NCI-H2107 treated with DMSO at 0.1 percent for 48 hours (cell line): ENCODE measurements around the gene MORF4L1.
"Not testable (repeated sequence)": the region's sequence is repeated elsewhere in the genome, so short reads cannot be mapped to it uniquely, and the experiment has no call there.

Experiments used
- DNase-seq: peaks from one replicate; lab custom pipeline; 2025; ENCODE audit not compliant: unreplicated experiment; lab: John Stamatoyannopoulos, UW

The MORF4L1 gene

DNA sequence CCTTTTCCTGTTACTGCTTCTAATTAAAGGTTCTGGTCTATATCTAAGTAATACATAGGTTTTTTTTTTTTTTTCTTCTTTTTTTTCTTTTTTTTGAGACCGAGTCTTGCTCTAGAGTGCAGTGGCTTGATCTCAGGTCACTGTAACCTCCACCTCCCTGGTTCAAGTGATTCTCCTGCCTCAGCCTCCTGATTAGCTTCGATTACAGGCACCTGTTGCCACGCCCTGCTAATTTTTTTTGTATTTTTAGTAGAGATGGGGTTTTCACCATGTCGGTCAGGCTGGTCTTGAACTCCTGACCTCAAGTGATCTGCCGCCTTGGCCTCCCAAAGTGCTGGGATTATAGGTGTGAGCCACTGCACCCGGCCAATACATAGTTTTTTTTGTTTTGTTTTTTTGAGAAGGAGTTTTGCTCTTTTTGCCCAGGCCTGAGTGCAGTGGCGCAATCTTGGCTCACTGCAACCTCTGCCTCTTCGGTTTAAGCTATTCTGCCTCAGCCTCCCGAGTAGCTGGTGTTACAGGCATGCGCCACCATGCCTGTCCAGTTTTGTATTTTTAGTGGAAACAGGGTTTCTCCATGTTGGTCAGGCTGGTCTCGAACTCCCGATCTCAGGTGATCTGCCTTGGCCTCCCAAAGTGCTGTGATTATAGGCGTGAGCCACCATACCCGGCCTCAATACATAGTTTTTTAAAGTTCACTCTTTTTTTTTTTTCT is 28.3 kb downstream of the MORF4L1 start:
- DNase-seq = not testable (repeated sequence)

- not testable (repeated sequence) for DNase-seq
Measured at GRCh38 chr15:78902281-78903032, 29.8 kb downstream of the MORF4L1 start.

DNA sequence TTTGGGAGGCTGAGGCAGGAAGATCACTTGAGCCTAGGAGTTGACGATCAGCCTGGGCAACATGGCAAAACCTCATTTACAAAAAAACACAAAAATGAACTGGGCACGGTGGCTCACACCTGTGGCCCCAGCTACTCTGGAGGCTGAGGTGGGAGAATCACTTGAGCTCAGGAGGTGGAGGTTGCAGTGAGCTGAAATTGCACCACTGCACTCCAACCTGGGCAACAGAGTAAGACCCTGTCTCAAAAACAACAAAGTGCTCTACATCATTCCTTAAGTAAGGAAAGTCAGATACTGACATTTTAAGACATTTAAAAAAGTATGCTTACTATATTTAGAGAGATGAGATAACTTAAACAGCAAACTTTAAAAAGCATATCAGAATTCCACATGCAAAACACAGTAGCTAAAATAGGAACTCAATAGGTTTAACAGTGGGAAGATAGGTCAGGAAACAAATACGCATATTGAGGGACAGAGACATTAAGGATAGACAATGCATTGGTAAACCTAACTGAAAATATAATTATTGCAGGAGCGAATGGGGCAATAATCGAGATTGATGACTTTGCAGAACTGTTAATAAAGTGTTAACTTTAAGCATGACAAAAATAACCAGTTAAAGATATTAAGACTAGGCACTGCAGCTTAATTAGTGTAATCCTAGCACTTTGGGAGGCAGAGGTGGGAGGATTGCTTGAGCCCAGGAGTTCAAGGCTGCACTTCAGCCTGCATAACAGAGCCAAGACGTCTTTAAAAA is 32.1 kb downstream of the MORF4L1 start:
- DNase-seq = no peak

- no peak for DNase-seq
Measured at GRCh38 chr15:78906316-78906620, 33.6 kb downstream of the MORF4L1 start.

DNA sequence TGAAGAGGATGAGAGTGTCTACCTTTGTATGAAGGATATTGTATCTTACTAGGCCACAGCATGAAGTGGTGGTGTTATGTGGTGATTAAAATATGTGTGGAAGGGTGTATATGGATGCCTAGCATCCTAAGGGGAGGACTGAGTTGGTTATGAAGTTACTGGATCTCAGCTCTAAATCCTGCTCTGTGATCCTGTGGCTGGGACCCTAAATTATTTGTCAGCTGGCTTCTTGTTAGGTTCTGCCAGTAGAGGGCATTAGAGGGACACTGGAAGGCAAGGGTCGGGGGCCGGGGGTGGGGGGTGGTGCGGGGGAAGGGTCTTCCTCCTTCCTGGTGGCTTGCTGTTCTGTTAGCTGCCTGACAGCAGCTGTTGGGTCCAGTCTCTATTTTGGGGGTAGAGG is 34.9 kb downstream of the MORF4L1 start:
- DNase-seq = no peak

GRCh38 chr15:78909160-78909695 is 36.5 kb downstream of the MORF4L1 start:
- no peak for DNase-seq

- no peak for DNase-seq
Measured at GRCh38 chr15:78909791-78910228, 37.1 kb downstream of the MORF4L1 start.

DNA sequence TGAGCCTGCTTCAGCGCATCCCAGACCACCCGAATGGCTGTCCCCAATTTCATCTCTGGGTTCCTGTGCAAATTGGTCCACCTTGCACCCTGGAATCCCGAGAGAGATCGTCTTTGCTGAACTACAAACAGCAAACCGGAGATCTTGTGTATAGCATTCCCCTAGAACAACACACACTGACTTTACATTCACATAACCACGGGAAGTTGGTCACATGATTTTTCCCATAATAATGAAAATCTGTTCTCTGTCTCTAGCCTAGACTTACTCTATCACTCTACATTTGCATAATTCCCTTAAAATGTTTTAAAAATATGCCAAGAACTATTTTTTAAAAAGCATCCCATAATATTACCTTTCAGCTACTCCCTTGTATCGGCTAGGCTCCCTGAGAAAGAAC is 37.6 kb downstream of the MORF4L1 start:
- DNase-seq = no peak

DNA sequence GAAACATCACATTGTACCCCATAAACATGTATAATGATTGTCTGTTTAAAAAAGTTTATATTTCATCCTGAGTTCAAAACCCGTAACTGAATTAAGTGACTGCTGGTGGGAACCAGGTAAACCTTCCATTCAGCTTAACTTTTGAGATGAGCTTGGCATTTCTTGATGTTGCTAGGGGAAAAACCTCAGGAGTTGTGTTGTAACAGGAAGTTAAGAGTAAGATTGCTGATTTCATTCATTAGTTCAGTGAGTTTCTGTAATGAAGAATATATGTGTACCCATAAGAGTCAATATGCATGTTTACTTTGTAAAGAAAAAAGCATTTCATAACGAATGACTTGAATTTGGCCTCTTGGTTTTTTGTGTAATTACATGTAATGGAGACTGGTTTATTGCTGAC is 39.6 kb downstream of the MORF4L1 start:
- no peak for DNase-seq

- DNase-seq = no peak
Measured at GRCh38 chr15:78913012-78913411, 40.3 kb downstream of the MORF4L1 start.

- no peak for DNase-seq
Measured at GRCh38 chr15:78914027-78914764, 41.5 kb downstream of the MORF4L1 start.

- DNase-seq = no peak
Measured at GRCh38 chr15:78915341-78916087, 42.8 kb downstream of the MORF4L1 start.

GRCh38 chr15:78916088-78916487 is 43.4 kb downstream of the MORF4L1 start:
- no peak for DNase-seq

- DNase-seq = no peak
Measured at GRCh38 chr15:78917888-78918287, 45.2 kb downstream of the MORF4L1 start.

DNA sequence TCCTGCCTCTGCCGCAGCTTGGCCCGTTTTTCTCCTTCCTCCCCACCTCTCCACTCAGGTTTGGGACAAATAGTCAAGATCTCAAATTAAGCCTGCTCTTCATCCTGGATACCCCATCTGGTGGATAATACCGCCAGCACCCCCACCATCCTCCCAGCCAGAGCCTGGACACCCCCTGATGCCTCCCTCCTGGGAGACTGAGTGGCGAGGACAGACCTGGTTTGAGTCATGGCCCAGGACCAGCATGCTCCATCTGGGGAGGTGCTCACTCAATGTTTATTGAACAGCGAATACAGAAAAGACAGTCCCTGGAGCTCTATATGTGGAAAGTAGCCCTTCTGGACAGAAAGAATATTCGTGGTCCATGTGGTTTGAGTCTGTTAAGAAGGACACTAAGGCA is 48.8 kb downstream of the MORF4L1 start:
- no peak for DNase-seq

DNA sequence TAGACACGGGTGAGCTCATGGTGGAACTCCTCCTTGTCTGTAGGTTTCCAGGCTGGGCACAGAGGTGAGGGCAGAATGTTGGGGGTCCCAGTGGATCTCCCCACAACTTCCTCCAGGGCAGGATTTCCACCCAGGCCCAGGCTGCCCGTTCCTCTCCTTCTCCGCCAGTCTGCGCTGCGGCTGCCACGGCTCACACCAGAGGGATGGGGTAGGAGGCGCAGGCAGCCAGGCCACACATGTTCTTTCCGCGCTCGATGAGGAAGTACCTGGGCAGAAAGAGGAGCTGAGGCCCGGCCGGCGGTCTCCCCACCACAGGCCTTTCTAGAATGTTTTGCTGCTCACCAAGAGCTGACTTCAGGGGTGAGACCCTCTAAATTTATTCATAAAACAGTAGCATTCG is 49.2 kb downstream of the MORF4L1 start:
- DNase-seq = no peak

GRCh38 chr15:78922527-78922926 is 49.8 kb downstream of the MORF4L1 start:
- DNase-seq = no peak

GRCh38 chr15:78923015-78923414 is 50.3 kb downstream of the MORF4L1 start:
- DNase-seq = no peak

- no peak for DNase-seq
Measured at GRCh38 chr15:78923480-78924360, 51.0 kb downstream of the MORF4L1 start.
